ENCODE results near the gene VEGFA. TPM values are rescaled to one million over a fixed set of nuclear protein-coding genes. Genes with fewer than 3 reads are reported as not detected.

The VEGFA gene
- total RNA-seq, 8 experiments from 2014 or later, result 19.9 to 266 (median 164) TPM

GRCh38 chr6:43835872-43836419 is 65.9 kb downstream of the VEGFA start:
- WGBS, 10 experiments, result 40 to 89% (median 72%) methylated on average over 1 to 6 of the region's 8 CpGs; no CpG with 5 or more reads in 3 of the 10 experiments
- no peak for ATAC-seq (replicated peaks in 6 of 8)
- in situ Hi-C loops (cut with MboI; ENCODE audit: low pct_unique_long_range_greater_than_20kb in 2 of 9, low sequenced_read_pairs in 9 of 9, unreplicated experiment in 9 of 9), result no loop called here
- H3K4me3 ChIP-seq, result no peak overlapping the region
- no peak overlapping the region for H3K27ac ChIP-seq
- peaks cover 56 to 62% of the 10 kb centered on the region in 2 donors for H3K4me1 ChIP-seq (replicated peaks in 1 of 2)

Other genes with a start within 250 kb of the VEGFA start
- 10 to 100 TPM; 29.4 to 70.9 (median 38.8) TPM for gene XPO5, start 194.2 kb upstream of the VEGFA start, total RNA-seq
- gene POLH, start 194.0 kb upstream of the VEGFA start, total RNA-seq, result 10 to 100 TPM in 5 of 8 experiments, 1 to 10 TPM in 3; 4.9 to 44.8 (median 16.4) TPM
- 10 to 100 TPM; 31.2 to 86.5 (median 43.7) TPM for gene GTPBP2, start 140.9 kb upstream of the VEGFA start, total RNA-seq
- gene MAD2L1BP, start 134.4 kb upstream of the VEGFA start, total RNA-seq, result 10 to 100 TPM; 24.7 to 44.9 (median 30.4) TPM
- gene RSPH9, start 125.2 kb upstream of the VEGFA start, total RNA-seq, result 1 to 10 TPM; 1.1 to 9.7 (median 4.6) TPM
- gene MRPS18A, start 82.4 kb upstream of the VEGFA start, total RNA-seq, result 10 to 100 TPM; 28.8 to 98.9 (median 56.5) TPM

Measured in motor neuron (in vitro differentiated cells).